HCT116 (cell line): ENCODE measurements around the gene SAP30L.

Source experiments
- CEBPB ChIP-seq: IDR thresholded peaks from 2 replicates; pipeline ENCODE4 v1.6.1; 2012; ENCODE audit warnings: low read depth
- POLR2A ChIP-seq: IDR thresholded peaks from 2 replicates; pipeline ENCODE4 v1.7.0; 2011; ENCODE audit warnings: borderline replicate concordance; ENCODE audit not compliant: insufficient read depth, insufficient read length; ENCODE audit errors: extremely low read depth
- POLR2AphosphoS5 ChIP-seq: IDR thresholded peaks from 2 replicates; pipeline ENCODE4 v1.6.1; 2011; ENCODE audit warnings: mild to moderate bottlenecking, low read depth, low read length, moderate library complexity
- RAD21 ChIP-seq: IDR thresholded peaks from 2 replicates; pipeline ENCODE4 v1.6.1; 2012; ENCODE audit warnings: low read depth, mild to moderate bottlenecking
- SIN3A ChIP-seq: IDR thresholded peaks from 2 replicates; pipeline ENCODE4 v1.6.1; 2012; ENCODE audit warnings: low read depth
- SP1 ChIP-seq: IDR thresholded peaks from 2 replicates; pipeline ENCODE4 v1.6.1; 2012; ENCODE audit warnings: low read depth
- TCF7L2 ChIP-seq: IDR thresholded peaks from 2 replicates; pipeline ENCODE4 v1.7.0; 2011; ENCODE audit warnings: borderline replicate concordance, inconsistent platforms; ENCODE audit not compliant: insufficient read depth, insufficient read length; ENCODE audit errors: extremely low read depth
- YY1 ChIP-seq: IDR thresholded peaks from 2 replicates; pipeline ENCODE4 v1.6.1; 2011; ENCODE audit warnings: low read length, low read depth, moderate library complexity, mild to moderate bottlenecking; ENCODE audit not compliant: insufficient replicate concordance; ENCODE audit errors: extremely low read depth
- ZNF274 ChIP-seq: fragments of 200-500 bp; sonication (Bioruptor generic); IDR thresholded peaks from 2 replicates; pipeline ENCODE4 v1.6.1; 2014; ENCODE audit warnings: mild to moderate bottlenecking, low read depth, low read length, inconsistent platforms
- TF ChIP-seq, protein P1 (sequence below), 3 experiments: fragments of 200-600 bp in 1 of 3; sonication (generic) in 1 of 3; IDR thresholded peaks in 2 of 3; conservative IDR thresholded peaks in 1 of 3; 2 replicates each; pipeline ENCODE4 v1.5.1; 2012 to 2017; ENCODE audit warnings: low read depth in 2 of 3, low read length in 2 of 3, antibody characterized with exemption in 1 of 3, borderline replicate concordance in 1 of 3, control low read depth in 1 of 3, mild to moderate bottlenecking in 1 of 3, mixed read lengths in 1 of 3, mixed run types in 1 of 3, moderate library complexity in 1 of 3; ENCODE audit not compliant: insufficient read depth in 1 of 3
- TF ChIP-seq, protein P2 (sequence below): IDR thresholded peaks from 2 replicates; pipeline ENCODE4 v1.6.1; 2012
- TF ChIP-seq, protein P3 (sequence below): IDR thresholded peaks from 2 replicates; pipeline ENCODE4 v1.6.1; 2012

DNA sequence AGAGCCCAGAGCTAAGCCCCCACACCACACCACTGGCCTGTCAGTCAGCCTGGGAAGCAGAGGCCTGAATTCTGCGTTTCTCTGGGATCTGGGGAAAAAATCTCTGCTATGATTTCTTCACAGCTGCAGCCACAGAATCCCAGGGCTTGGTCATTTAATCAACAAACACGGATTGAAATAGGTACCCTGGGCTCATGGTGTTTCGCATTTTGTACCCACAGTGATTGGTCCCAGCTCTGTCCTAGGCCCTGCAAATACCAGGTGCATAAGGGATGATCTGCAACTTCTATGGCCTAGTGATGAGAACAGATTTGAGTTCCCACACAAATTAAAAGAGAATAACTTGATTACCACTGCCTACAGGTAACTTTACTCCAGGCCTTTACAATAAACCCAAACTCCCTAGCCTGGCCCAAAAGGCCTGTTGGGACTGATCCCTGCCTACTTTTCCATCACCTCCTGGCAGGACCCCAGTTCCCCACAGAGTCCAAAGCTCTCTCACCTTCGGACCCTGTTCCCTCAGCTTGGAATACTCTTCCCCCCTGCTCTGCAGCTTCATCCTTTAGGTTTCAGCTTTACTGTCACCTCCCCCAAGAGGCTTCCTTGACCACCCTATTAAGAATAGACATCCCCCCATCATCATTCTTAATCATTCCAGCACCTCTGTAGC lies 14.7 kb upstream of the SAP30L start:
- no peak for TF ChIP-seq YY1
- TF ChIP-seq POLR2A, result no peak
- TF ChIP-seq ZNF274, result no peak
- TF ChIP-seq, protein P1, sequence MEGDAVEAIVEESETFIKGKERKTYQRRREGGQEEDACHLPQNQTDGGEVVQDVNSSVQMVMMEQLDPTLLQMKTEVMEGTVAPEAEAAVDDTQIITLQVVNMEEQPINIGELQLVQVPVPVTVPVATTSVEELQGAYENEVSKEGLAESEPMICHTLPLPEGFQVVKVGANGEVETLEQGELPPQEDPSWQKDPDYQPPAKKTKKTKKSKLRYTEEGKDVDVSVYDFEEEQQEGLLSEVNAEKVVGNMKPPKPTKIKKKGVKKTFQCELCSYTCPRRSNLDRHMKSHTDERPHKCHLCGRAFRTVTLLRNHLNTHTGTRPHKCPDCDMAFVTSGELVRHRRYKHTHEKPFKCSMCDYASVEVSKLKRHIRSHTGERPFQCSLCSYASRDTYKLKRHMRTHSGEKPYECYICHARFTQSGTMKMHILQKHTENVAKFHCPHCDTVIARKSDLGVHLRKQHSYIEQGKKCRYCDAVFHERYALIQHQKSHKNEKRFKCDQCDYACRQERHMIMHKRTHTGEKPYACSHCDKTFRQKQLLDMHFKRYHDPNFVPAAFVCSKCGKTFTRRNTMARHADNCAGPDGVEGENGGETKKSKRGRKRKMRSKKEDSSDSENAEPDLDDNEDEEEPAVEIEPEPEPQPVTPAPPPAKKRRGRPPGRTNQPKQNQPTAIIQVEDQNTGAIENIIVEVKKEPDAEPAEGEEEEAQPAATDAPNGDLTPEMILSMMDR (IDR thresholded peaks at IDR 0.05 in 2 of 3, conservative IDR thresholded peaks at IDR 0.05 in 1 of 3; ENCODE audit: borderline replicate concordance in 1 of 3, insufficient read depth in 1 of 3, low read depth in 2 of 3, low read length in 2 of 3), result no peak
- TF ChIP-seq TCF7L2, result no peak
- no peak for TF ChIP-seq RAD21
- TF ChIP-seq, protein P2, sequence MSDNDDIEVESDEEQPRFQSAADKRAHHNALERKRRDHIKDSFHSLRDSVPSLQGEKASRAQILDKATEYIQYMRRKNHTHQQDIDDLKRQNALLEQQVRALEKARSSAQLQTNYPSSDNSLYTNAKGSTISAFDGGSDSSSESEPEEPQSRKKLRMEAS, result no peak
- TF ChIP-seq POLR2AphosphoS5, result no peak
- no peak for TF ChIP-seq SIN3A
- TF ChIP-seq CEBPB, result no peak
- TF ChIP-seq, protein P3, sequence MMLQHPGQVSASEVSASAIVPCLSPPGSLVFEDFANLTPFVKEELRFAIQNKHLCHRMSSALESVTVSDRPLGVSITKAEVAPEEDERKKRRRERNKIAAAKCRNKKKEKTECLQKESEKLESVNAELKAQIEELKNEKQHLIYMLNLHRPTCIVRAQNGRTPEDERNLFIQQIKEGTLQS, result no peak
- TF ChIP-seq SP1, result no peak
